Tibial nerve (tissue), 4 donors: ENCODE data around the gene FCGR3A. TPM values are rescaled to one million over a fixed set of nuclear protein-coding genes. Genes with fewer than 3 reads are reported as not detected.
A peak's percentile ranks its signal among the peaks of the same experiment; 100 is the strongest.
"Not testable (repeated sequence)": the region's sequence is repeated elsewhere in the genome, so short reads cannot be mapped to it uniquely, and the experiment has no call there.

Experiments
- DNase-seq, 2 donors: peaks; one replicate each; pipeline ENCODE4 v3.0.0-alpha.2; 2019; ENCODE audit warnings: low spot score in 2 of 2
- H3K27ac ChIP-seq, 4 donors: fragments of 200-600 bp; sonication (generic) in 3 of 4; one replicate each; pipeline ENCODE4 v1.5.1; 2017 to 2019; ENCODE audit warnings: mild to moderate bottlenecking in 1 of 4
- H3K27me3 ChIP-seq, 2 donors: fragments of 200-600 bp; sonication (generic) in 1 of 2; one replicate each; pipeline versions ENCODE4 v1.5.1 to v1.6.0; 2017 to 2019
- H3K36me3 ChIP-seq, 3 donors: fragments of 200-600 bp; sonication (generic); one replicate each; pipeline ENCODE4 v1.5.1; 2018 to 2019
- H3K4me1 ChIP-seq, 4 donors: fragments of 200-600 bp; sonication (generic) in 3 of 4; one replicate each; pipeline ENCODE4 v1.5.1; 2017 to 2019
- H3K4me3 ChIP-seq, 4 donors: fragments of 200-600 bp; sonication (generic) in 3 of 4; one replicate each; pipeline ENCODE4 v1.5.1; 2017 to 2019; ENCODE audit warnings: mild to moderate bottlenecking in 1 of 4, moderate library complexity in 1 of 4
- H3K9me3 ChIP-seq, 4 donors: fragments of 200-600 bp; sonication (generic) in 3 of 4; one replicate each; pipeline ENCODE4 v1.5.1; 2017 to 2019
- EP300 ChIP-seq, 2 donors: sonication (generic); formaldehyde crosslinking; IDR thresholded peaks; one replicate each; pipeline ENCODE4 v1.6.1; 2017; ENCODE audit warnings: antibody characterized with exemption in 2 of 2, mild to moderate bottlenecking in 1 of 2
- WGBS, 2 donors: methylation state at CpG; one replicate each; pipeline ENCODE4 v1.1.5; 2018; 5-methylcytosine and 5-hydroxymethylcytosine counted together
- total RNA-seq, 4 donors: library from RNA; depleted of rRNA; stranded (reverse); fragments of >200 nt; gene quantifications; one replicate each; pipeline ENCODE4 v1.1.0, GENCODE V29; 2016

FCGR3A gene
- total RNA-seq, 4 donors from 2014 or later, result 9.4 to 31.2 (median 22.1) TPM

- TF ChIP-seq EP300 (IDR thresholded peaks at IDR 0.05), result peak in 1 of 2 donors; percentile 8
- H3K9me3 ChIP-seq, H3K27me3 ChIP-seq, DNase-seq, H3K36me3 ChIP-seq, H3K4me1 ChIP-seq, H3K4me3 ChIP-seq: not testable (repeated sequence)
- WGBS, 2 donors, result 47 to 50% methylated on average over 1 of the region's 1 CpG
- peak overlapping the region in 2 of 4 donors; percentile 43 to 48 for H3K27ac ChIP-seq
These were observed 5.3 kb upstream of the FCGR3A start for GRCh38 chr1:161554815-161555417.

- H3K27me3 ChIP-seq, H3K36me3 ChIP-seq, DNase-seq, H3K4me1 ChIP-seq, H3K4me3 ChIP-seq, H3K9me3 ChIP-seq: not testable (repeated sequence)
- peak overlapping the region in 2 of 4 donors; percentile 23 to 48 for H3K27ac ChIP-seq
- 85 to 97% methylated on average over 3 of the region's 3 CpGs for WGBS, 2 donors
These were observed 4.7 kb upstream of the FCGR3A start for GRCh38 chr1:161554340-161554739.

DNA sequence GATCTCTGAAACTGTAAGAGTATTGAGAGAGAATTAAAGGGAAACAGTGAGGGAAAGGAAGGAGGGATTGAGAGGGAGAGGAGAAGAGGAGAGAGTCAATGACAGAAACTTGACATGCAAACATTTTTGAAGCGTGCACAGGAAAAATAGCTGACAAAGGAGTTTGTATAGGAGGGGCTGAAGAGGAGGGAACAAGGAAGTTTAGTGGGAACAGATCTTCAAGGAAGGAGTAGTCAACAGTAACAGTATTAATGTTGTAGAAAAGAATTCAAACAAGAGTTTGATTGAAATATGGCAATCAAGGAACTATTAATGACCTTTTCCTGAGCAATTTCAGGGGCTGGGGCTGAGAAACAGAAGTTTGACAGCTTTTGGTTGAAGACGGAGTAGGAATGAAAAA, 4.0 kb upstream of the FCGR3A start:
- 33 to 63% methylated on average over 2 of the region's 2 CpGs for WGBS, 2 donors
- not testable (repeated sequence) for DNase-seq, H3K4me1 ChIP-seq, H3K4me3 ChIP-seq, H3K27me3 ChIP-seq, H3K9me3 ChIP-seq, H3K36me3 ChIP-seq
- peak overlapping the region in 1 of 4 donors; percentile 20 for H3K27ac ChIP-seq
- TF ChIP-seq EP300 (IDR thresholded peaks at IDR 0.05), result peak in 1 of 2 donors; percentile 14

GRCh38 chr1:161550942-161551341, 1.3 kb upstream of the FCGR3A start:
- not testable (repeated sequence) for H3K36me3 ChIP-seq, H3K9me3 ChIP-seq, DNase-seq, H3K4me3 ChIP-seq, H3K4me1 ChIP-seq, H3K27ac ChIP-seq, H3K27me3 ChIP-seq
- 83 to 88% methylated on average over 5 of the region's 5 CpGs for WGBS, 2 donors

DNA sequence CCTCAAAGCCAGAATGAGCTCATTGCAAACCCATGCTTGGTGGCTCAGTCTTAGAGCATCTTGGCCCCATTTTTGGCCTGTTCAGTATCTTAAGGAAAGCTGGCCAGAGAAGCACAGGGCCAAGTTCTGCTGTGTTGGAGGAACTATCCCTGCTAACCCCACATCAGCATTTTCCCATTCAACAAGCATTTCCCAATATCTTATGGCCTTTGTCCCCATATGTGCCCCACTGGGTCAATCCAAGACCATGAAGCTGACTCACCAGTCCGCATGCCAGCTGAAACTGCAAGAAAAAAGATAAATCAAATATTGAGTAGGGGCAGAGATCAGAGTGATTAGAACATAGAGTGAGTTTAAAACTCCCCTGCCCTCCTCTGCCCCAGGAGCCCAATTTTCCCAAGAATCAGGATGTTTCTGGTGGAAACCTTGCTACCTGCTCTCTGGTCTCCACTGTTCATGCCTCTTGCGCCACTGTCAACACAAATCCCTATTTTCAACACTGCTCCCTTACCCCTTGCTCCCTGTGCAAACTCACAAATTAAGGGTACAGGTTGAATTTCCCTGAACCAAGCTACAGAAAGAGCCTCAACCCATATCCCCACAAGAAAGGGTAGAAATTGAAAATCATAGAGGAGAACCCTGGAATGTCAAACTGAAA, 740 bp downstream of the FCGR3A start:
- H3K4me1 ChIP-seq, H3K27ac ChIP-seq, H3K9me3 ChIP-seq, DNase-seq, H3K36me3 ChIP-seq, H3K4me3 ChIP-seq, H3K27me3 ChIP-seq: not testable (repeated sequence)
- WGBS, 2 donors, result 64 to 83% methylated on average over 1 of the region's 2 CpGs

GRCh38 chr1:161547995-161548741, 1.4 kb downstream of the FCGR3A start:
- H3K27me3 ChIP-seq, H3K4me3 ChIP-seq, H3K9me3 ChIP-seq, H3K27ac ChIP-seq, DNase-seq, H3K4me1 ChIP-seq, H3K36me3 ChIP-seq: not testable (repeated sequence)
- WGBS, 2 donors, result 91 to 94% methylated on average over 5 to 8 of the region's 8 CpGs

DNA sequence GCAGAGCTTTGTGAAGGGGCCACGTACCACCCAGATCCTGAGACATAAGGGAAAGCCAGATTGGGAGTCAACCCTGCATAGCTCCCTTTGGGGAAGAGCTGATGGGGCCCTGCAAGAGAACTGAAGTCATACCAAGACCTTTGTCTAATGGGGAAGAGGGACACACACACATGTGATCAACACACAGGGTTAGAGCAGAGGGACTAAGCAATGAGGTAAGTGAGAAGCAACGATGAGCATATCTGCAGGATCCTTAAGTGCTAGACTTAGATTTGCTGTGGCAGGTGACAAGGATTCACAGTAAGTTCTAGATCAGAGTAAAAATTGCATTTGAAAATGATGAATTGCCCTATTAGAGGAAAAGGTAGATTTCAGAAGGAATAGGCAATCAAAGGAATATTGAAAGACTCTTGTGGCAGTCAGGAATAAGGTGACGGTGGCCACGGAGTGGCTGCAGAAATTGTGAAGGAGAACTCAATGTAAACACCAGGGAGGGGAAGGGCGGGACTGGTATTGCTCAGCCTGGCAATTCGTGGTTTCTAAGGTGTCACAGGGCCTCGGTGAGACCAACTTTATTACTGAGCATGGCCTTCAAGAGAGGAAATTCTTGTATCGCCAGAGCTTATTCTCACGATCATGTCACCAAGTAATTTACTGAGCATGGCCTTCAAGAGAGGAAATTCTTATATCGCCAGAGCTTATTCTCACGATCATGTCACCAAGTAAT, 4.5 kb downstream of the FCGR3A start:
- not testable (repeated sequence) for H3K27ac ChIP-seq, H3K9me3 ChIP-seq, H3K4me3 ChIP-seq, H3K4me1 ChIP-seq, DNase-seq, H3K27me3 ChIP-seq, H3K36me3 ChIP-seq
- WGBS, 2 donors, result 76 to 77% methylated on average over 10 to 11 of the region's 11 CpGs

- 91 to 96% methylated on average over 1 of the region's 1 CpG for WGBS, 2 donors
- not testable (repeated sequence) for H3K27me3 ChIP-seq
These were observed 6.5 kb downstream of the FCGR3A start for GRCh38 chr1:161543125-161543524.

GRCh38 chr1:161542091-161542559, 7.5 kb downstream of the FCGR3A start:
- 80 to 81% methylated on average over 5 of the region's 5 CpGs for WGBS, 2 donors
- H3K27me3 ChIP-seq, DNase-seq, H3K9me3 ChIP-seq, H3K4me3 ChIP-seq, H3K36me3 ChIP-seq, H3K27ac ChIP-seq: not testable (repeated sequence)
- peaks cover 0 to 11% (median 0%) of the 10 kb centered on the region in 4 donors for H3K4me1 ChIP-seq

More at GRCh38 chr1:161543125-161543524, 6.5 kb downstream of the FCGR3A start:
- not testable (repeated sequence) for H3K9me3 ChIP-seq, H3K36me3 ChIP-seq, DNase-seq, H3K4me3 ChIP-seq, H3K27ac ChIP-seq
- H3K4me1 ChIP-seq, result peaks cover 0 to 11% (median 0%) of the 10 kb centered on the region in 4 donors

GRCh38 chr1:161540570-161540960, 9.1 kb downstream of the FCGR3A start:
- H3K27me3 ChIP-seq, H3K36me3 ChIP-seq, H3K9me3 ChIP-seq, DNase-seq: not testable (repeated sequence)
- H3K4me3 ChIP-seq, result peak overlapping the region in 2 of 4 donors; percentile 28 to 64
- peak overlapping the region in 3 of 4 donors; percentile 74 to 79 (median 75) for H3K27ac ChIP-seq
- WGBS, 2 donors, result 51 to 61% methylated on average over 10 of the region's 10 CpGs
- peaks cover 0 to 11% (median 0%) of the 10 kb centered on the region in 4 donors for H3K4me1 ChIP-seq
